Right lobe of liver (tissue), 6 donors: Measurements from ENCODE around the gene YES1. TPM values are rescaled to one million over a fixed set of nuclear protein-coding genes. Genes with fewer than 3 reads are reported as not detected.

Experiments used
- ATAC-seq, 4 donors: fragments of 200-7000 bp; cut with Tn5 transposase; one replicate each; pipeline ENCODE4 v1.9.1; 2020; ENCODE audit warnings: mild to moderate bottlenecking in 4 of 4, moderate library complexity in 4 of 4
- DNase-seq, 3 donors: peaks; one replicate each; pipeline ENCODE4 v3.0.0-alpha.2; 2020
- H3K27ac ChIP-seq, 3 donors: fragments of 200-600 bp; one replicate each; pipeline ENCODE4 v1.8.0; 2022
- H3K27me3 ChIP-seq, 2 donors: fragments of 200-600 bp; one replicate each; pipeline ENCODE4 v1.8.0; 2022
- H3K36me3 ChIP-seq, 4 donors: fragments of 200-600 bp; sonication (generic) in 1 of 4; one replicate each; pipeline versions ENCODE4 v1.5.1 to v1.8.0; 2017 to 2022; ENCODE audit warnings: control low read depth in 1 of 4
- H3K4me1 ChIP-seq, 4 donors: fragments of 200-600 bp; sonication (generic) in 1 of 4; one replicate each; pipeline versions ENCODE4 v1.5.1 to v1.8.0; 2017 to 2022; ENCODE audit warnings: control low read depth in 1 of 4
- H3K4me3 ChIP-seq, 3 donors: fragments of 200-600 bp; one replicate each; pipeline ENCODE4 v1.8.0; 2022
- H3K9me3 ChIP-seq, 4 donors: fragments of 200-600 bp; sonication (generic) in 1 of 4; one replicate each; pipeline versions ENCODE4 v1.5.1 to v1.8.0; 2017 to 2022; ENCODE audit warnings: control low read depth in 1 of 4
- POLR2A ChIP-seq: fragments of 450-650 bp; IDR thresholded peaks from one replicate; pipeline ENCODE4 v1.6.1; 2017; ENCODE audit warnings: antibody characterized with exemption, mild to moderate bottlenecking
- WGBS: methylation state at CpG from one replicate; pipeline ENCODE4 v1.1.6; 2018; ENCODE audit warnings: low coverage, low lambda C conversion rate; ENCODE audit not compliant: insufficient coverage; ENCODE audit errors: missing lambda C conversion rate; 5-methylcytosine and 5-hydroxymethylcytosine counted together
- intact Hi-C, 2 donors: fragments of 100-400 bp; cut with DNase I; formaldehyde crosslinking; loops; one replicate each; pipeline versions ENCODE4 v1.11.2 to v1.14.1; 2022
- long read RNA-seq: library from polyadenylated mRNA; unstranded; transcript quantifications from one replicate; pipeline ENCODE4 v2.0.0, GENCODE V29; 2019
- total RNA-seq, 6 experiments: library from RNA; depleted of rRNA in 2 of 6; stranded (reverse); fragments of >200 nt in 2 of 6; fragmentation: NEBNext Ultra II Directional in 3 of 6; extraction: Animal tissue kit (Norgen Biotek cat#: 25700) in 3 of 6; gene quantifications; one replicate each; pipeline versions ENCODE4 v1.1.0 to v1.2.4, GENCODE V29; 2016 to 2023
- TF ChIP-seq, protein P1 (sequence below), 4 donors: fragments of 200-600 bp in 3 of 4; fragments of 450-650 bp in 1 of 4; IDR thresholded peaks; one replicate each; pipeline versions ENCODE4 v1.5.1 to v1.8.0; 2016 to 2022; ENCODE audit warnings: antibody characterized with exemption in 4 of 4, mild to moderate bottlenecking in 2 of 4
- donor health status: DM: no; HTN: yes; CAD: no.
- donor health status: DM: no; HTN: no; CAD: no.
- donor health status: DM: no; HTN: no; CAD: no.
- donor health status: DM: no; HTN: yes; CAD: no.
- donor health status: DM: no; HTN: yes; CAD: no.

The YES1 gene
- total RNA-seq, result 10 to 100 TPM; 30.6 to 79.8 (median 43.2) TPM
- long read RNA-seq, full-length matches to known transcripts, result 2 of 5 reads
- long read RNA-seq, partial matches to known transcripts, result 2 of 5 reads
- long read RNA-seq, other reads (novel, unspliced or antisense), result 1 of 5 reads

GRCh38 chr18:811892-812375 lies at the start of gene YES1:
YES1 (minus strand) TSS chr18:812242; CDS start chr18:756827, 55,415 bp downstream.
- intact Hi-C loops, result no loop called here
- TF ChIP-seq POLR2A, result peak; percentile 86
- TF ChIP-seq, protein P1, sequence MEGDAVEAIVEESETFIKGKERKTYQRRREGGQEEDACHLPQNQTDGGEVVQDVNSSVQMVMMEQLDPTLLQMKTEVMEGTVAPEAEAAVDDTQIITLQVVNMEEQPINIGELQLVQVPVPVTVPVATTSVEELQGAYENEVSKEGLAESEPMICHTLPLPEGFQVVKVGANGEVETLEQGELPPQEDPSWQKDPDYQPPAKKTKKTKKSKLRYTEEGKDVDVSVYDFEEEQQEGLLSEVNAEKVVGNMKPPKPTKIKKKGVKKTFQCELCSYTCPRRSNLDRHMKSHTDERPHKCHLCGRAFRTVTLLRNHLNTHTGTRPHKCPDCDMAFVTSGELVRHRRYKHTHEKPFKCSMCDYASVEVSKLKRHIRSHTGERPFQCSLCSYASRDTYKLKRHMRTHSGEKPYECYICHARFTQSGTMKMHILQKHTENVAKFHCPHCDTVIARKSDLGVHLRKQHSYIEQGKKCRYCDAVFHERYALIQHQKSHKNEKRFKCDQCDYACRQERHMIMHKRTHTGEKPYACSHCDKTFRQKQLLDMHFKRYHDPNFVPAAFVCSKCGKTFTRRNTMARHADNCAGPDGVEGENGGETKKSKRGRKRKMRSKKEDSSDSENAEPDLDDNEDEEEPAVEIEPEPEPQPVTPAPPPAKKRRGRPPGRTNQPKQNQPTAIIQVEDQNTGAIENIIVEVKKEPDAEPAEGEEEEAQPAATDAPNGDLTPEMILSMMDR (IDR thresholded peaks at IDR 0.05), result no peak
- H3K9me3 ChIP-seq, result no peaks in the 10 kb centered on the region
- peaks cover 0 to 21% (median 4%) of the 10 kb centered on the region in 4 donors for H3K4me1 ChIP-seq
- no peaks in the 10 kb centered on the region for H3K27me3 ChIP-seq
- H3K27ac ChIP-seq, result peak within 1 kb of the TSS; percentile 86 to 95 (median 94)
- DNase-seq (peak; percentile 83 to 88 (median 87)), ATAC-seq (peak; percentile 79 to 90 (median 88))
- H3K36me3 ChIP-seq, result no peaks in the 10 kb centered on the region
- no CpG with 5 or more reads among the region's 59 CpGs for whole genome bisulfite sequencing
- H3K4me3 ChIP-seq, result peak within 1 kb of the TSS; percentile 67 to 91 (median 88)

- H3K36me3 ChIP-seq, result no peaks in the 10 kb centered on the region
- intact Hi-C loops, result no loop called here
- WGBS, result 38% methylated on average over 2 of the region's 2 CpGs
These were observed 45.9 kb upstream of the YES1 start for GRCh38 chr18:857986-858385.

GRCh38 chr18:853471-853870 lies 41.4 kb upstream of the YES1 start:
- H3K36me3 ChIP-seq, result no peaks in the 10 kb centered on the region
- peaks cover 0 to 4% (median 2%) of the 10 kb centered on the region in 4 donors for H3K4me1 ChIP-seq
- H3K27ac ChIP-seq, result no peak overlapping the region
- no peaks in the 10 kb centered on the region for H3K27me3 ChIP-seq
- DNase-seq (no peak), ATAC-seq (no peak)
- H3K4me3 ChIP-seq, result no peak overlapping the region
- TF ChIP-seq, protein P1 (IDR thresholded peaks at IDR 0.05), result no peak
- no peak for TF ChIP-seq POLR2A
- 95% methylated on average over 5 of the region's 5 CpGs for WGBS
- H3K9me3 ChIP-seq, result no peaks in the 10 kb centered on the region
- intact Hi-C loops, result no loop called here

More at GRCh38 chr18:857986-858385, 45.9 kb upstream of the YES1 start:
- H3K27me3 ChIP-seq, result no peaks in the 10 kb centered on the region
- ATAC-seq (no peak), DNase-seq (no peak)
- TF ChIP-seq POLR2A, result no peak
- TF ChIP-seq, protein P1 (IDR thresholded peaks at IDR 0.05), result no peak
- no peaks in the 10 kb centered on the region for H3K9me3 ChIP-seq
- no peaks in the 10 kb centered on the region for H3K4me1 ChIP-seq
- H3K4me3 ChIP-seq, result no peak overlapping the region
- H3K27ac ChIP-seq, result no peak overlapping the region

- Histone ChIP-seq H3K9me3 (no peaks in the 10 kb centered on the region), H3K4me1 (peaks cover 0 to 10% (median 5%) of the 10 kb centered on the region in 4 donors), H3K27ac (no peak overlapping the region), H3K27me3 (no peaks in the 10 kb centered on the region), H3K36me3 (no peaks in the 10 kb centered on the region), H3K4me3 (no peak overlapping the region)
- 79% methylated on average over 4 of the region's 4 CpGs for WGBS
- no peak for TF ChIP-seq POLR2A
- TF ChIP-seq, protein P1 (IDR thresholded peaks at IDR 0.05), result no peak
- no peak for DNase-seq
- intact Hi-C loops, result no loop called here
- no peak for ATAC-seq
These were observed 38.9 kb upstream of the YES1 start for GRCh38 chr18:850960-851359.
